Adipocyte (in vitro differentiated cells): ENCODE measurements around the gene VTA1.
"Not testable (repeated sequence)": the region's sequence is repeated elsewhere in the genome, so short reads cannot be mapped to it uniquely, and the experiment has no call there.

Experiments used
- DNase-seq: peaks from one replicate; pipeline ENCODE4 v3.0.0-alpha.2; 2015; ENCODE audit warnings: low read depth
- H3K27me3 ChIP-seq: replicated peaks from 2 replicates; pipeline ENCODE4 v1.7.0; 2013; ENCODE audit warnings: mild to moderate bottlenecking, low read length, moderate library complexity; ENCODE audit not compliant: control insufficient read depth, insufficient read depth
- H3K36me3 ChIP-seq: 2 replicates; pipeline ENCODE4 v1.7.0; 2013; ENCODE audit warnings: low read length, mild to moderate bottlenecking, moderate library complexity; ENCODE audit not compliant: control insufficient read depth, insufficient read depth, severe bottlenecking
- H3K4me1 ChIP-seq: 2 replicates; pipeline ENCODE4 v1.7.0; 2013; ENCODE audit warnings: mild to moderate bottlenecking, low read length, moderate library complexity; ENCODE audit not compliant: control insufficient read depth, insufficient read depth
- H3K4me3 ChIP-seq: 2 replicates; pipeline ENCODE4 v1.7.0; 2013; ENCODE audit warnings: mild to moderate bottlenecking, low read length, moderate library complexity
- H3K9ac ChIP-seq: 2 replicates; pipeline ENCODE4 v1.7.0; 2013; ENCODE audit warnings: mild to moderate bottlenecking, low read length, moderate library complexity
- H3K9me3 ChIP-seq: 2 replicates; pipeline ENCODE4 v1.7.0; 2013; ENCODE audit warnings: mild to moderate bottlenecking, low read length, moderate library complexity; ENCODE audit not compliant: control insufficient read depth

Gene VTA1

DNA sequence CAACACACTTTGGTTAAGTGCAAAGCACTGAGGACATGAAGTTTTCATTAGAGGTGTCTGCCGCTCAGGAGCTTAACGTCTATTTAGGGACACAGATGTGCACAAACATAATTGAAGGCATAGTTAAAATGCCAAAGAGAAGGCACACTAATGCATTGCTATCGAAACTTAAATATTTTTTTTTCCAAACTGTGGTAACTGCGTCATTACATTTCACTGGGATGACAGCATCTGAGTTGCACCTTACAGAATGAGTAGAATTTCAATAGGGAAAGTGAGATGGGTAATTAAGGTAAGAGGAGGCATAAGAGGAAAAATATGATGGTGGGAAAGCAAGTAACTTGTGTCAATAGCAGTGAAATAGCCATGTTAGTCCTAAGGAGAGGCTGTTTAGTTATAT, 79.7 kb downstream of the VTA1 start:
- no peak for DNase-seq
- H3K27me3 ChIP-seq, result no peaks in the 10 kb centered on the region
- H3K4me3 ChIP-seq, result no peak overlapping the region
- H3K4me1 ChIP-seq, result no peaks in the 10 kb centered on the region
- no peaks in the 10 kb centered on the region for H3K9me3 ChIP-seq
- no peaks in the 10 kb centered on the region for H3K36me3 ChIP-seq
- no peak overlapping the region for H3K9ac ChIP-seq

- not testable (repeated sequence) for H3K4me3 ChIP-seq, H3K27me3 ChIP-seq, DNase-seq, H3K9me3 ChIP-seq, H3K9ac ChIP-seq, H3K36me3 ChIP-seq, H3K4me1 ChIP-seq
Observed at GRCh38 chr6:142229518-142230270, 82.6 kb downstream of the VTA1 start.

GRCh38 chr6:142232206-142233044, 85.4 kb downstream of the VTA1 start:
- H3K27me3 ChIP-seq, H3K4me3 ChIP-seq, H3K9ac ChIP-seq, DNase-seq, H3K36me3 ChIP-seq, H3K4me1 ChIP-seq, H3K9me3 ChIP-seq: not testable (repeated sequence)

- H3K4me3 ChIP-seq, result no peak overlapping the region
- no peaks in the 10 kb centered on the region for H3K9me3 ChIP-seq
- no peak overlapping the region for H3K9ac ChIP-seq
- H3K36me3 ChIP-seq, result no peaks in the 10 kb centered on the region
- no peaks in the 10 kb centered on the region for H3K27me3 ChIP-seq
- DNase-seq, result no peak
- no peaks in the 10 kb centered on the region for H3K4me1 ChIP-seq
Observed at GRCh38 chr6:142233945-142234682, 87.1 kb downstream of the VTA1 start.

DNA sequence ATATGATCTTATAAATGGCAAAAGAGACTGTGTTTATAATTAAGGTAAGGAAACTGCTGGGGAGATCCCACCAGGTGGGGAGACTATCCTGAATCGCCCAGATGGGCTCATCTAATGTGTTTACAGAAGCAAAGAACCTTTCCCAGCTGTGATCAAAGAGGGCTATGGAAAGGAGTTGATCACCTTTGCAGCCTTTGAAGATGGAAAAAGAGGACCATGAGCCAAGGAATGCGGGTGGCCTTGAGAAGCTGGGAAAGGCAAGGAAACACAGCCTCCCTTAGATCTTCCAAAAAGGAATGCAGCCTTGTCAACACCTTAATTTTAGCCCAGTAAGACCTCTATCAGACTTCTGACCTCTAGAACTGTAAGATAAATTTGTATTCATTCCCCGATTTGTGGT, 88.2 kb downstream of the VTA1 start:
- Histone ChIP-seq H3K4me1 (no peaks in the 10 kb centered on the region), H3K27me3 (no peaks in the 10 kb centered on the region), H3K9ac (no peak overlapping the region), H3K36me3 (no peaks in the 10 kb centered on the region), H3K4me3 (no peak overlapping the region), H3K9me3 (no peaks in the 10 kb centered on the region)
- DNase-seq, result no peak

DNA sequence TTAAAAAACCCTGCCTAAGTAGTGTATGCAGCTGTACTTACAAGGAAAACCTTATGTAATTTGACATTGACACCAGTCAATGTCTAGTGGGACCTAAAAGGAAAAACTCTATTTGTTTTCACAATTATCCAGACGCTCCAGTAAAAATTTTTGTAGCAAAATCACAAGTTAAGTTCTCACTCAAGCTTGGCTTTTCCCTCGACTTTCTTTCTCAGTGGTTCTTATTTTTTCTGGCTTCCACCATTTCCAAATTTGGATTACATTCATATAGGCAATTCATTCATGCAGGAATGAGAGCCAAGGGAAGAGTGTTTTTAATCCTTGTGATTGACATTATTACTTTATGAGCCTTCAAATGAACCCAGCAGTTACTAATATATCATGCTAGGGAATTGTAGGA, 88.7 kb downstream of the VTA1 start:
- Histone ChIP-seq H3K36me3 (no peaks in the 10 kb centered on the region), H3K9ac (no peak overlapping the region), H3K4me3 (no peak overlapping the region), H3K27me3 (no peaks in the 10 kb centered on the region), H3K9me3 (no peaks in the 10 kb centered on the region), H3K4me1 (no peaks in the 10 kb centered on the region)
- DNase-seq, result no peak

GRCh38 chr6:142236691-142237090, 89.6 kb downstream of the VTA1 start:
- Histone ChIP-seq H3K4me1 (no peaks in the 10 kb centered on the region), H3K36me3 (no peaks in the 10 kb centered on the region), H3K27me3 (no peaks in the 10 kb centered on the region), H3K4me3 (no peak overlapping the region), H3K9ac (no peak overlapping the region), H3K9me3 (no peaks in the 10 kb centered on the region)
- peak; percentile 53 for DNase-seq

DNA sequence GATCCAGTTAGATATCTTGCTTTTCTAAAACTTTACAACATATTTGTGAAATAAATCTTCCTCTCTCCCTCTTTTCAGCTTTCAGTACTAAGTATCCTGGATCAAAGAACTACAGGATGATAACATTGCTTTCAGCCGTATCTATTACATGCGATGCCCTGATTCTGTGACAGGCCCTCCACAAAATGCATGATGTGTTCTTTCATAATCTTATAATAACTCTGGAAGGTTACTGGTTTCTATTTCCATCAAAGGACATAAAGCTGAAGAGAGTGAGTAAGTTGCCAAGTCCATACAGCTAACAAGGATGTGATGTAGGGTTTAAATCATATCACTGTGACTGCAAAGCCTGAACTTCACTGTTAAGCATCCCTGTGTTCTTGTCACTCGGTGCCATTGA, 91.8 kb downstream of the VTA1 start:
- Histone ChIP-seq H3K9ac (no peak overlapping the region), H3K9me3 (no peaks in the 10 kb centered on the region), H3K36me3 (no peaks in the 10 kb centered on the region), H3K27me3 (no peaks in the 10 kb centered on the region), H3K4me1 (no peaks in the 10 kb centered on the region), H3K4me3 (no peak overlapping the region)
- DNase-seq, result no peak

- H3K27me3 ChIP-seq, result no peaks in the 10 kb centered on the region
- no peak overlapping the region for H3K9ac ChIP-seq
- no peaks in the 10 kb centered on the region for H3K9me3 ChIP-seq
- no peaks in the 10 kb centered on the region for H3K4me1 ChIP-seq
- DNase-seq, result no peak
- no peaks in the 10 kb centered on the region for H3K36me3 ChIP-seq
- no peak overlapping the region for H3K4me3 ChIP-seq
Observed at GRCh38 chr6:142240179-142240578, 93.1 kb downstream of the VTA1 start.

DNA sequence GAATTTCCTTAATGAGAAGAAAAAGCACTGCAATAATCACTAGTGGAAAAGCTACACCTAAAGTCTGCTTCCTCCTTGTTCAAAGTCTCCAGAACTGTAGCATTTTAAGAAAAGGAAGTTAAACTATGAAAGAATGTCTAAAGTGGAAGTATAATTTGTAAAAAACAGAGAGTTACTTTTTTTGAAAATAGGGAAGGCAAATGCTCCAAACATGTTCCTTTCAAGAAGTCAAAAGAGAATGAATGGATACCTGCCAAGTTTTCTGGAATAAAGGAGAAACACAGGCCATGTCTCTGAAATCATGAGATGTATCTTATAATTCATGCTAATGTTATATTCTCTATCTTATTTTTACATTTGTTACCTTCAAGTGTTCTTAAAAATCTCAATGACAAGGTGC, 94.0 kb downstream of the VTA1 start:
- DNase-seq, result no peak
- Histone ChIP-seq H3K9me3 (no peaks in the 10 kb centered on the region), H3K27me3 (no peaks in the 10 kb centered on the region)

DNA sequence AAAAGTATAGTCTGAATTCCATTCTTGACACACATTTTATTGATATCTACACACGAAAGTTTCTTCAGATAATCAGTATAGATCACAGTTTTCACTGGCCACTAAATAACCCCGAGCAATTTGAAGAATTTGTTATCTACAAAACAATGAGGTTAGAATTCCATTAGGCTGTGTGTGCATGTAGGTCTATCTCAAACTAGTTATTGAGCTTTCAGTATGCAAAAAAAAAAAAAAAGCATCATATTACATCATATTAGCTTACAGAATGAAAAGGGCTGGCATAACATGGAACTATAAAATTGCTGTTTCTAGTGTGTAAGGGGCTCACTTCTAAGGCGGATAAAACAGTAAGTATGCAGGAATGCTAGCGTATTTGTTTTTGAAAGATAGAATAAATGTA, 95.2 kb downstream of the VTA1 start:
- no peaks in the 10 kb centered on the region for H3K9me3 ChIP-seq
- H3K27me3 ChIP-seq, result no peaks in the 10 kb centered on the region
- no peaks in the 10 kb centered on the region for H3K36me3 ChIP-seq
- peak; percentile 19 for DNase-seq
- H3K4me1 ChIP-seq, result no peaks in the 10 kb centered on the region
- H3K9ac ChIP-seq, result no peak overlapping the region
- no peak overlapping the region for H3K4me3 ChIP-seq

More for the DNA sequence above, 94.0 kb downstream of the VTA1 start:
- Histone ChIP-seq H3K4me1 (no peaks in the 10 kb centered on the region), H3K9ac (no peak overlapping the region), H3K4me3 (no peak overlapping the region), H3K36me3 (no peaks in the 10 kb centered on the region)
